SU-DHL-6 (cell line): ENCODE measurements around the gene CHKA.

Experiments used
- EZH2phosphoT487 ChIP-seq: fragments of 200-600 bp; sonication (generic), shearing (Covaris generic); conservative IDR thresholded peaks from 2 replicates; pipeline ENCODE4 v1.6.1; 2018; ENCODE audit warnings: mild to moderate bottlenecking, antibody characterized with exemption, low read length, moderate library complexity, mixed read lengths
- TF ChIP-seq, protein P1 (sequence below): fragments of 200-600 bp; sonication (generic); IDR thresholded peaks from one replicate; pipeline ENCODE4 v1.5.1; 2017; ENCODE audit warnings: antibody characterized with exemption, mild to moderate bottlenecking, low read length, moderate library complexity; ENCODE audit not compliant: insufficient read depth, poor library complexity, severe bottlenecking

DNA sequence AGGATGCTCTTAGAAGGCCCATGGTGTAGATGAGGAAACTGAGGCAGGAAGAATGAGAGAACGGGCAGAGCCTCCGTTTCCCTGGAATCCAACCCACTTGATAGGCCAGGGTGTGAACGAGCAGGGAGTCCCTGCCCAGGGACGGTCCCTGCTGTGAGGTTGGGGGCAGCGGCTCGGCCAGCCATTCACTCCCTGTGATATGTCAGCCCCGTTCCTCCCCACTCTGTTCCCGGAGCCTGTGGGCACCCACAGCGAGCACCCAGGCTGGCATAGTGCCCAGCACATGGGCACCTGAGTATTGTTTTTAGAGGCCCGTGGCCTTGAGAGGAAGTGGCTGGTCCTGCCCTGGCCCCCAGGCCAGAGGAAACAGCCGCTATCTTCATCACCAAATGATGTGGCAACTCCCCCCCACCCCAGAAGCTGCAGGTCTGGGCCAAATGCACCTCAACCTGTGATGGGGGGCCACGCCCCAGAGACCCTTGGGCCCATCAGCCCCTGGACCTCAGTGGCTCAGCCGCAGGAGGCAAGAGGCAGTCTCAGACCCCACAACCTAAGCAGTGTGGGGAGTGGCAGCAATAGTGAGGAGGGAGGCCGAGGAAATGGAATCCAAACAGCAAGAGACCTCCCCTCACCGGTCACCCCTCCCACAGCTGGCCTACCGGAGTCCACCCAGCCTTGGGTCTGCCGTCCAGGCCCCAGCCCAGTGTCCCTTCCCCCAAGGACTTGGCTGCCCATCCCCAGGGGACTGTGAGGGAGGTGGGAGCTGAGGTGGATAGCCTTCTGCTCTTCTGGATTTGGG is 108.9 kb downstream of the CHKA start:
- TF ChIP-seq EZH2phosphoT487, result no peak
- TF ChIP-seq, protein P1, sequence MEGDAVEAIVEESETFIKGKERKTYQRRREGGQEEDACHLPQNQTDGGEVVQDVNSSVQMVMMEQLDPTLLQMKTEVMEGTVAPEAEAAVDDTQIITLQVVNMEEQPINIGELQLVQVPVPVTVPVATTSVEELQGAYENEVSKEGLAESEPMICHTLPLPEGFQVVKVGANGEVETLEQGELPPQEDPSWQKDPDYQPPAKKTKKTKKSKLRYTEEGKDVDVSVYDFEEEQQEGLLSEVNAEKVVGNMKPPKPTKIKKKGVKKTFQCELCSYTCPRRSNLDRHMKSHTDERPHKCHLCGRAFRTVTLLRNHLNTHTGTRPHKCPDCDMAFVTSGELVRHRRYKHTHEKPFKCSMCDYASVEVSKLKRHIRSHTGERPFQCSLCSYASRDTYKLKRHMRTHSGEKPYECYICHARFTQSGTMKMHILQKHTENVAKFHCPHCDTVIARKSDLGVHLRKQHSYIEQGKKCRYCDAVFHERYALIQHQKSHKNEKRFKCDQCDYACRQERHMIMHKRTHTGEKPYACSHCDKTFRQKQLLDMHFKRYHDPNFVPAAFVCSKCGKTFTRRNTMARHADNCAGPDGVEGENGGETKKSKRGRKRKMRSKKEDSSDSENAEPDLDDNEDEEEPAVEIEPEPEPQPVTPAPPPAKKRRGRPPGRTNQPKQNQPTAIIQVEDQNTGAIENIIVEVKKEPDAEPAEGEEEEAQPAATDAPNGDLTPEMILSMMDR, result no peak
